A549 (cell line): ENCODE data around the gene CLEC5A. TPM values are rescaled to one million over a fixed set of nuclear protein-coding genes. Genes with fewer than 3 reads are reported as not detected.

Experiments
- ATAC-seq, 2 experiments: fragments of 200-7000 bp in 1 of 2; fragments of >200 bp in 1 of 2; cut with Nextera tagmentation in 1 of 2; cut with Tn5 transposase in 1 of 2; 3 replicates each; pipeline versions ENCODE4 v1.8.0 to v1.9.1; 2018 to 2020; ENCODE audit warnings: mild to moderate bottlenecking in 1 of 2, moderate library complexity in 1 of 2
- CTCF ChIA-PET: fragments of 300-600 bp; sonication (Branson Sonifier 250); formaldehyde crosslinking; extraction: SDS; loops from one replicate; lab custom pipeline; 2021; ENCODE audit warnings: antibody characterized with exemption, inconsistent platforms; lab: Yijun Ruan, JAX
- POLR2A ChIA-PET: fragments of 350-600 bp; formaldehyde crosslinking; extraction: SDS; loops from one replicate; lab custom pipeline; 2021; ENCODE audit warnings: antibody characterized with exemption, inconsistent platforms; lab: Yijun Ruan, JAX
- DNase-seq, 2 experiments: peaks; one replicate each; pipeline versions ENCODE4 v3.0.0 to v3.0.0-alpha.2; 2011 to 2016; ENCODE audit warnings: low read depth in 1 of 2, low spot score in 1 of 2
- FAIRE-seq: peaks from 2 replicates; lab custom pipeline; 2011; peaks lifted over from hg19 to GRCh38; lab: Jason Lieb, UNC
- H3K27ac ChIP-seq, 2 experiments: fragments of >200 bp; sonication (Bioruptor Twin); formaldehyde crosslinking; 3 replicates each; pipeline ENCODE4 v1.5.1; 2016 to 2017
- H3K4me1 ChIP-seq: fragments of >200 bp; sonication (Bioruptor Twin); formaldehyde crosslinking; 3 replicates; pipeline ENCODE4 v1.6.1; 2016
- H3K4me2 ChIP-seq: fragments of >200 bp; sonication (Bioruptor Twin); formaldehyde crosslinking; 3 replicates; pipeline ENCODE4 v1.6.1; 2016
- H3K4me3 ChIP-seq: fragments of >200 bp; sonication (Bioruptor Twin); formaldehyde crosslinking; 3 replicates; pipeline ENCODE4 v1.5.1; 2016
- H3K9me3 ChIP-seq: fragments of >200 bp; sonication (Bioruptor Twin); formaldehyde crosslinking; 3 replicates; pipeline ENCODE4 v1.6.1; 2016
- BHLHE40 ChIP-seq: IDR thresholded peaks from 2 replicates; pipeline ENCODE4 v1.6.1; 2012; ENCODE audit warnings: low read depth, low read length, inconsistent platforms
- CBX8 ChIP-seq: fragments of 200-600 bp; sonication (generic); IDR thresholded peaks from 2 replicates; pipeline ENCODE4 v1.6.1; 2016
- CTCF ChIP-seq: fragments of >200 bp; sonication (Bioruptor Twin); formaldehyde crosslinking; IDR thresholded peaks from 3 replicates; pipeline ENCODE4 v1.5.1; 2016
- E2F6 ChIP-seq: IDR thresholded peaks from 2 replicates; pipeline ENCODE4 v1.6.1; 2012; ENCODE audit warnings: low read depth, borderline replicate concordance
- EHF ChIP-seq: fragments of 250-450 bp; sonication (Bioruptor Pico); IDR thresholded peaks from 2 replicates; pipeline ENCODE4 v1.5.0; 2020; ENCODE audit warnings: mild to moderate bottlenecking
- EP300 ChIP-seq, 2 experiments: fragments of >200 bp; sonication (Bioruptor Twin); formaldehyde crosslinking; IDR thresholded peaks; 2 replicates in 1 of 2; 3 replicates in 1 of 2; pipeline ENCODE4 v1.6.1; 2016 to 2017
- GATA3 ChIP-seq: IDR thresholded peaks from 2 replicates; pipeline ENCODE4 v1.6.1; 2012; ENCODE audit warnings: borderline replicate concordance
- HDAC2 ChIP-seq: fragments of 200-600 bp; sonication (generic); IDR thresholded peaks from 2 replicates; pipeline ENCODE4 v1.6.1; 2016
- HOXA7 ChIP-seq: fragments of 250-450 bp; sonication (Bioruptor Pico); IDR thresholded peaks from 2 replicates; pipeline ENCODE4 v1.5.0; 2020; ENCODE audit warnings: mild to moderate bottlenecking, moderate library complexity
- JUN ChIP-seq, 2 experiments: fragments of >200 bp; sonication (Bioruptor Twin); formaldehyde crosslinking; IDR thresholded peaks; 2 replicates in 1 of 2; 3 replicates in 1 of 2; pipeline ENCODE4 v1.6.1; 2016 to 2017
- MAFK ChIP-seq: fragments of 450-650 bp; IDR thresholded peaks from 2 replicates; pipeline ENCODE4 v1.6.1; 2014; ENCODE audit not compliant: partially characterized antibody
- MAX ChIP-seq: IDR thresholded peaks from 2 replicates; pipeline ENCODE4 v1.6.1; 2012
- NPAS2 ChIP-seq: fragments of 250-450 bp; sonication (Bioruptor Pico); IDR thresholded peaks from 2 replicates; pipeline ENCODE4 v1.8.0; 2022; ENCODE audit warnings: mild to moderate bottlenecking, moderate library complexity, borderline replicate concordance
- PBX3 ChIP-seq: IDR thresholded peaks from 2 replicates; pipeline ENCODE4 v1.6.1; 2012
- POLR2A ChIP-seq: IDR thresholded peaks from 2 replicates; pipeline ENCODE4 v1.6.1; 2012; ENCODE audit warnings: mild to moderate bottlenecking, low read length
- POLR2AphosphoS2 ChIP-seq: conservative IDR thresholded peaks from 2 replicates; pipeline ENCODE4 v1.6.1; 2012; ENCODE audit warnings: low read length, improper control_type of control experiment, inconsistent platforms
- RNF2 ChIP-seq: fragments of 200-600 bp; sonication (generic); IDR thresholded peaks from 2 replicates; pipeline ENCODE4 v1.6.1; 2016; ENCODE audit warnings: low read depth, mild to moderate bottlenecking, antibody characterized with exemption, moderate library complexity, borderline replicate concordance
- SMC3 ChIP-seq: fragments of >200 bp; sonication (Bioruptor Twin); formaldehyde crosslinking; IDR thresholded peaks from 3 replicates; pipeline ENCODE4 v1.6.1; 2018; ENCODE audit warnings: inconsistent platforms
- TFCP2L1 ChIP-seq: fragments of 250-450 bp; sonication (Bioruptor Pico); IDR thresholded peaks from 2 replicates; pipeline ENCODE4 v1.5.0; 2021; ENCODE audit warnings: mild to moderate bottlenecking
- USF2 ChIP-seq: fragments of 450-650 bp; IDR thresholded peaks from 2 replicates; pipeline ENCODE4 v1.6.1; 2014; ENCODE audit warnings: antibody characterized with exemption
- ZC3H11A ChIP-seq: fragments of 450-650 bp; IDR thresholded peaks from 2 replicates; pipeline ENCODE4 v1.6.1; 2014; ENCODE audit warnings: antibody characterized with exemption, mild to moderate bottlenecking
- ZNF302 ChIP-seq: fragments of 250-450 bp; sonication (Bioruptor Pico); IDR thresholded peaks from 2 replicates; pipeline ENCODE4 v1.9.0; 2021; ENCODE audit warnings: inconsistent platforms, mild to moderate bottlenecking, moderate library complexity
- WGBS: methylation state at CpG from one replicate; pipeline ENCODE4 v1.1.6; 2017; ENCODE audit errors: missing lambda C conversion rate; 5-methylcytosine and 5-hydroxymethylcytosine counted together
- polyA plus RNA-seq, 4 experiments: library from polyadenylated mRNA; depleted of rRNA in 3 of 4; stranded (reverse); fragments of >200 nt; fragmentation: RNase III in 1 of 4; extraction: RNeasy Plus Mini Kit Qiagen cat#74134 plus additional on column Dnase treatment in 1 of 4; gene quantifications; 2 replicates in 3 of 4; 3 replicates in 1 of 4; pipeline ENCODE4 v1.2.3, GENCODE V29; 2011 to 2017
- TF ChIP-seq, protein P1 (sequence below): fragments of 150-350 bp; IDR thresholded peaks from 2 replicates; pipeline ENCODE4 v1.6.1; 2014; ENCODE audit warnings: low read depth, mild to moderate bottlenecking, low read length

CLEC5A gene
- polyA plus RNA-seq, 2 of the 4 experiments (the other 2 are of a cell fraction): not detected

- POLR2A ChIA-PET: no interaction called here
- ATAC-seq (no peak), FAIRE-seq (no peak), DNase-seq (no peak)
- WGBS: 65% methylated on average over 4 of the region's 4 CpGs
- TF ChIP-seq NPAS2 (CRISPR knock-in tag) (no peak), POLR2AphosphoS2 (no peak), BHLHE40 (no peak), E2F6 (no peak)
- H3K4me3 ChIP-seq: no peak overlapping the region
- no peaks in the 10 kb centered on the region for H3K4me1 ChIP-seq
- H3K27ac ChIP-seq: no peak overlapping the region
- CTCF ChIA-PET: interaction anchor here (2.7 kb wide), 1 partner anchor 16 kb away, joined by 11 read pairs; no protein-coding TSS in a partner anchor
- no peaks in the 10 kb centered on the region; the same call in 2 of the 3 replicates for H3K9me3 ChIP-seq
- no peak overlapping the region for H3K4me2 ChIP-seq
Measured at GRCh38 chr7:141992688-141993087, 45.9 kb upstream of the CLEC5A start.

- no peaks in the 10 kb centered on the region for H3K4me1 ChIP-seq
- POLR2A ChIA-PET: no interaction called here
- FAIRE-seq (no peak), DNase-seq (no peak), ATAC-seq (no peak)
- H3K4me2 ChIP-seq: no peak overlapping the region
- no peak for TF ChIP-seq E2F6
- no peak for TF ChIP-seq TFCP2L1 (CRISPR knock-in tag)
- CTCF ChIA-PET: interaction anchor here (2.7 kb wide), 1 partner anchor 15 kb away, joined by 11 read pairs; no protein-coding TSS in a partner anchor
- 75% methylated on average over 2 of the region's 2 CpGs for WGBS
- H3K4me3 ChIP-seq: no peak overlapping the region
- H3K9me3 ChIP-seq: no peaks in the 10 kb centered on the region; the same call in 2 of the 3 replicates
- H3K27ac ChIP-seq: no peak overlapping the region
Measured at GRCh38 chr7:141992156-141992555, 45.4 kb upstream of the CLEC5A start.

- ATAC-seq (no peak), FAIRE-seq (no peak), DNase-seq (no peak)
- ChIA-PET POLR2A (no interaction called here), CTCF (no interaction called here)
- Histone ChIP-seq H3K9me3 (no peaks in the 10 kb centered on the region), H3K4me3 (no peak overlapping the region), H3K4me2 (no peak overlapping the region), H3K27ac (no peak overlapping the region), H3K4me1 (no peaks in the 10 kb centered on the region)
- TF ChIP-seq TFCP2L1 (CRISPR knock-in tag) (no peak), HOXA7 (CRISPR knock-in tag) (no peak), EHF (no peak), JUN (IDR thresholded peaks at IDR 0.05) (no peak), RNF2 (no peak), BHLHE40 (no peak), MAFK (no peak), SMC3 (no peak), HDAC2 (no peak), ZC3H11A (no peak), POLR2A (no peak)
- 81% methylated on average over 6 of the region's 6 CpGs for whole genome bisulfite sequencing
Measured at GRCh38 chr7:141991140-141991539, 44.4 kb upstream of the CLEC5A start.

DNA sequence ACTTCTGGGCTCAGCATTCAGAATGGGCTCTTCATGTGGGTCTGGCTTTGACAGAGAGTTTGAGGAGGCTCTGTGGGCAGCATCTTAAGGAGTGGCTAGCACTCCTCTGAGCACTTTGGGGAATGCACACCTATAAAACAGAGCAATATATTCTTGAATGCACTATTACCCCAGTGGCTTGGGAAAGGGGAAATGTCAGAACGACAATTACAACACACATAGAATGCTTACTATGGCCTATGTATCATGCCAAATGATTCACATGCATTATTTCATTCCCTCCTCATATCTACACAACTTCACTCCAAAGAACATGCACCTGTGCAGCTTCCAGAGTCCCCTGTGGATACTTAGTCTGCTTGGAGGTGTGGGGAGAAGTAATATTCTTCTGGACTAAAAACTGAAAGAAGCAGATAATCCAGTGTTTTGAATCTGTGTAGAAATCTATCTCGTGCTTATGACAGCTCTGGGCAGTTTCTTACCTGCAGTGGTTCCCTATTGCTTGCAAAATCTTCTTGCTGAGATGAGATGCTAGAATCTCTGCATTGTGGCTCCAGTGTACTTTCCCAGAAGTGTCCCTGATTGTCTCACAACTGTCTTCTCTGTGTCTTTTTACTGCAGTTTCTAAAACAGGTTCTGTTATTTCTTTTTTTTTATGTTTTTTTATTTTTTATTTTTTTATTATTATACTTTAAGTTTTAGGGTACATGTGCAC is 43.4 kb upstream of the CLEC5A start:
- ChIA-PET CTCF (no interaction called here), POLR2A (interaction anchor here (0.7 kb wide), 1 partner anchor 253 kb away, joined by 3 read pairs; no protein-coding TSS in a partner anchor)
- Histone ChIP-seq H3K4me3 (no peak overlapping the region), H3K4me2 (no peak overlapping the region), H3K27ac (no peak overlapping the region), H3K4me1 (no peaks in the 10 kb centered on the region), H3K9me3 (no peaks in the 10 kb centered on the region)
- DNase-seq (no peak), ATAC-seq (no peak), FAIRE-seq (no peak)
- WGBS: 2% methylated on average over 2 of the region's 2 CpGs
- no peak for TF ChIP-seq CTCF
- TF ChIP-seq ZNF302 (CRISPR knock-in tag): no peak
- no peak for TF ChIP-seq EP300 (IDR thresholded peaks at IDR 0.05)
- TF ChIP-seq PBX3: no peak
- TF ChIP-seq MAX: no peak
- TF ChIP-seq, protein P1, sequence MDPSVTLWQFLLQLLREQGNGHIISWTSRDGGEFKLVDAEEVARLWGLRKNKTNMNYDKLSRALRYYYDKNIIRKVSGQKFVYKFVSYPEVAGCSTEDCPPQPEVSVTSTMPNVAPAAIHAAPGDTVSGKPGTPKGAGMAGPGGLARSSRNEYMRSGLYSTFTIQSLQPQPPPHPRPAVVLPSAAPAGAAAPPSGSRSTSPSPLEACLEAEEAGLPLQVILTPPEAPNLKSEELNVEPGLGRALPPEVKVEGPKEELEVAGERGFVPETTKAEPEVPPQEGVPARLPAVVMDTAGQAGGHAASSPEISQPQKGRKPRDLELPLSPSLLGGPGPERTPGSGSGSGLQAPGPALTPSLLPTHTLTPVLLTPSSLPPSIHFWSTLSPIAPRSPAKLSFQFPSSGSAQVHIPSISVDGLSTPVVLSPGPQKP: no peak
- no peak for TF ChIP-seq CBX8
- no peak for TF ChIP-seq USF2
- TF ChIP-seq EHF: no peak
- TF ChIP-seq E2F6: no peak
- no peak for TF ChIP-seq GATA3
